ENCODE measurements around the gene DEFB113. TPM values are rescaled to one million over a fixed set of nuclear protein-coding genes. Genes with fewer than 3 reads are reported as not detected.

Gene DEFB113
- total and polyA plus RNA-seq, 2 donors (not counting 1 experiment from before 2014, with no cell fraction given) = not detected

GRCh38 chr6:49958180-49958579 lies 11.2 kb downstream of the DEFB113 start:
- H3K9me3 ChIP-seq (ENCODE audit: control extremely low read depth in 1 of 3, control insufficient read depth in 2 of 3, insufficient read depth in 1 of 3, low read length in 2 of 3) = no peaks in the 10 kb centered on the region
- H3K79me2 ChIP-seq (ENCODE audit: control insufficient read depth, insufficient read depth, low read length) = no peaks in the 10 kb centered on the region
- ATAC-seq (ENCODE audit: low read depth) (no peak), DNase-seq (no peak)
- no peaks in the 10 kb centered on the region for H4K20me1 ChIP-seq (ENCODE audit: control insufficient read depth, insufficient read depth, low read length, poor library complexity, severe bottlenecking)
- H3K36me3 ChIP-seq (replicated peaks in 1 of 2; ENCODE audit: control extremely low read depth in 1 of 2, control insufficient read depth in 1 of 2, extremely low read depth in 1 of 2, insufficient read depth in 2 of 2, low read length in 1 of 2) = no peaks in the 10 kb centered on the region
- no peaks in the 10 kb centered on the region for H3K4me1 Mint-ChIP-seq
- no peaks in the 10 kb centered on the region for H3K4me1 ChIP-seq (ENCODE audit: control insufficient read depth in 2 of 2, insufficient read depth in 2 of 2, low read length in 2 of 2)
- intact Hi-C loops (cut with micrococcal nuclease) = no loop called here
- no CpG with 5 or more reads among the region's 1 CpG for WGBS (ENCODE audit: insufficient coverage)
- peaks cover 10% of the 10 kb centered on the region for H3K9me3 Mint-ChIP-seq (ENCODE audit: insufficient read depth)
- ChIA-PET CTCF (no interaction called here), POLR2A (no interaction called here)
- H3K4me3 Mint-ChIP-seq = no peak overlapping the region
- H3K4me2 ChIP-seq (replicated peaks; ENCODE audit: low read depth, low read length, poor library complexity, severe bottlenecking) = no peak overlapping the region
- no peak overlapping the region for H3K4me3 ChIP-seq (ENCODE audit: control extremely low read depth in 1 of 5, extremely low read depth in 1 of 5, insufficient read depth in 1 of 5, low read depth in 2 of 5, low read length in 4 of 5)
- TF ChIP-seq CTCF (IDR thresholded peaks at IDR 0.05) = no peak
- TF ChIP-seq EZH2 (IDR thresholded peaks at IDR 0.05; ENCODE audit: borderline replicate concordance, insufficient read depth, low read depth, low read length, poor library complexity, severe bottlenecking) = no peak
- H3K27me3 ChIP-seq (replicated peaks in 1 of 4; ENCODE audit: control extremely low read depth in 1 of 4, control insufficient read depth in 3 of 4, insufficient read depth in 4 of 4, low read length in 3 of 4) = no peaks in the 10 kb centered on the region
- H3K9ac ChIP-seq (ENCODE audit: low read length) = no peak overlapping the region
- H3K27ac Mint-ChIP-seq = no peak overlapping the region
- H2AFZ ChIP-seq (ENCODE audit: insufficient read depth, low read depth, low read length, poor library complexity, severe bottlenecking) = no peak overlapping the region
- no peaks in the 10 kb centered on the region for H3K27me3 Mint-ChIP-seq
- no peak overlapping the region for H3K27ac ChIP-seq (ENCODE audit: low read length in 2 of 2)

- ATAC-seq (ENCODE audit: low read depth) (no peak), DNase-seq (no peak)
- no peak overlapping the region for H3K27ac ChIP-seq (ENCODE audit: low read length in 2 of 2)
- no peaks in the 10 kb centered on the region for H3K79me2 ChIP-seq (ENCODE audit: control insufficient read depth, insufficient read depth, low read length)
- H3K9ac ChIP-seq (ENCODE audit: low read length) = no peak overlapping the region
- Mint-ChIP-seq H3K4me3 (no peak overlapping the region), H3K4me1 (no peaks in the 10 kb centered on the region), H3K27me3 (no peaks in the 10 kb centered on the region), H3K27ac (no peak overlapping the region), H3K9me3 (ENCODE audit: insufficient read depth) (peaks cover 10% of the 10 kb centered on the region)
- no peaks in the 10 kb centered on the region for H4K20me1 ChIP-seq (ENCODE audit: control insufficient read depth, insufficient read depth, low read length, poor library complexity, severe bottlenecking)
- no peak overlapping the region for H3K4me3 ChIP-seq (ENCODE audit: control extremely low read depth in 1 of 5, extremely low read depth in 1 of 5, insufficient read depth in 1 of 5, low read depth in 2 of 5, low read length in 4 of 5)
- ChIA-PET CTCF (no interaction called here), POLR2A (no interaction called here)
- H3K27me3 ChIP-seq (replicated peaks in 1 of 4; ENCODE audit: control extremely low read depth in 1 of 4, control insufficient read depth in 3 of 4, insufficient read depth in 4 of 4, low read length in 3 of 4) = no peaks in the 10 kb centered on the region
- H3K36me3 ChIP-seq (replicated peaks in 1 of 2; ENCODE audit: control extremely low read depth in 1 of 2, control insufficient read depth in 1 of 2, extremely low read depth in 1 of 2, insufficient read depth in 2 of 2, low read length in 1 of 2) = no peaks in the 10 kb centered on the region
- intact Hi-C loops (cut with micrococcal nuclease) = no loop called here
- no peak overlapping the region for H3K4me2 ChIP-seq (replicated peaks; ENCODE audit: low read depth, low read length, poor library complexity, severe bottlenecking)
- no peaks in the 10 kb centered on the region for H3K4me1 ChIP-seq (ENCODE audit: control insufficient read depth in 2 of 2, insufficient read depth in 2 of 2, low read length in 2 of 2)
- no peak overlapping the region for H2AFZ ChIP-seq (ENCODE audit: insufficient read depth, low read depth, low read length, poor library complexity, severe bottlenecking)
- no peaks in the 10 kb centered on the region for H3K9me3 ChIP-seq (ENCODE audit: control extremely low read depth in 1 of 3, control insufficient read depth in 2 of 3, insufficient read depth in 1 of 3, low read length in 2 of 3)
- no peak for TF ChIP-seq EZH2 (IDR thresholded peaks at IDR 0.05; ENCODE audit: borderline replicate concordance, insufficient read depth, low read depth, low read length, poor library complexity, severe bottlenecking)
- TF ChIP-seq CTCF (IDR thresholded peaks at IDR 0.05) = no peak
These were observed 13.6 kb downstream of the DEFB113 start for GRCh38 chr6:49955847-49956246.

Data from B cell (primary cell).